ENCODE data around the gene ZSCAN9. TPM values are rescaled to one million over a fixed set of nuclear protein-coding genes. Genes with fewer than 3 reads are reported as not detected.

Gene ZSCAN9
- polyA plus RNA-seq, 3 donors, result 28.8 to 38.9 (median 31.8) TPM

DNA sequence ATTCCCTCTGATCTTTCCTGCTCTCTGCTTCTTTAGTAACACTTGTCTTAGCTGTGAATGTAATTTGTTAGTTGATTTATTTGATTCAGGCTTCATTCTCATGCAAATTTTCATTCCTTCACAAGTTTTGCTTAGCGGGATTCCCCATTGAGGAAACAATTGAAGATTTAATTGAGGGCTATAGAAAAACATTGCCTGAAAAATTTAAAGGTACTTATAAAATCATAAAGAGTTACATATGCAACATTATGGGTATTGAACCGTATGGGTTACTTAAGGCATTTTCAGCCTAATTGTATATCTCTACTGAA, 11.9 kb upstream of the ZSCAN9 start:
- DNase-seq (ENCODE audit: extremely low read depth in 1 of 11, low read depth in 9 of 11, low spot score in 4 of 11), result no peak

DNA sequence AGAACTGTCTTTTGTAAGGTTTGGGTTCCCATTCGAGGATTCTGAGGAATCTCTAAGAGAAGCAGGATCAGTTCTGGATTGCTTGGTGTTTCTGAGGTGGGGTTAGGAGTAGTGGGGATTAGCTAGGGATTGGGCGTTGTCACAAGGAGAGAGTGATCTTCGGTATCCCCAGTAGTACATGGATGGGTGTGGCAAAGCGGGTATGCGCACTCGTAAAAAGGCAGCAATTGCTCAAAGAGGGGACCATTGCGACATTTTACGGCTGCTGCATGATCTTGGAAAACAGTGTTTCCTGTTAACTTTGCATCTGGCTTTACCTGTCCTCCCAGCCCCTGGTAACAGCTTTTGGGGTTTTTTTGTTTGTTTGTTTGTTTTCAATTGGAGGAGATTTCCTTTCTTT, 9.7 kb upstream of the ZSCAN9 start:
- no peak for DNase-seq (ENCODE audit: extremely low read depth in 1 of 11, low read depth in 9 of 11, low spot score in 4 of 11)

- no peak for DNase-seq (ENCODE audit: extremely low read depth in 1 of 11, low read depth in 9 of 11, low spot score in 4 of 11)
Observed at GRCh38 chr6:28217890-28218289, 7.2 kb upstream of the ZSCAN9 start.

GRCh38 chr6:28218312-28219248, 6.5 kb upstream of the ZSCAN9 start:
- peak in 5 of 11 donors; percentile 45 to 67 (median 53) for DNase-seq (ENCODE audit: extremely low read depth in 1 of 11, low read depth in 9 of 11, low spot score in 4 of 11)

DNA sequence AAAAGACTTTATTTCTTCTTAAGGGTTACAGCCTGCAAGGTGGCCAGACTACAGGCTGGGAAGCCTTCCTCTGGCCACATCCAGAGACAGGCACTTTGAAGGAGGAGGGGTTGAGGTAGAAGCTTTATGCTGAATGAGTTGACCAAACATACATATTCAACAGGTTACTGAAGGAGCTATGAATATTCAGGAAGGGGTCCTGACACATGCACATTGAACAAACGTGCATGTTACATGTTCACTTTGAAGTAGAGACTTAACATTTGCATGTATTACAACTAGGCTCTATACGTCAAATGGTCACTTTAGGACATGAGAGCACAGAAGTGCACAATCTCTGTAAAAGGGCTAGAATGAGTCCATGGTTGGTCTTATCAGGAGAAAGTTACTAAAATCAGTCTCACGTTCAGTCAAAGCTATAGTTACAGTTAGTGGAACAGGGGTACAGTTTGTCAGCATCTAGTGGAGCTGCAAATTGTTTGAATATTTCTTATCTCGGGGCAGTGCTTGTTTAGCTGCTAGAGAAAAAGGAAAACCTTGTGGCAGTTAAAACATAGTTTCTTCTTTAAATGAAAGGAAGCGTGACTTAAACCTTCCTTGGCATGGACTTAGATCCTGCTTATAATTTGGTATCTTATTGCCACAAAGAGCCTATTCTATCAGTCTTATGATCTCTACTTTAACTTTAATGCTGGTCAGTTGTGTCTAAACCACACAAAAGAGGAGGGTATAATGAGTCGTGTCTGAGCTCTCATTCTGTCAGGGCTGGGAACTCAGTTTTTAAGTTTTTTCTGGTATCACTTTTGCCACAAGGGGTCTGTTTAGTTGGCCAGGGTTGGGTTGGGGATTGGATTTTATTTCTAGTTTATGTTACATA, 4.6 kb upstream of the ZSCAN9 start:
- no peak for DNase-seq (ENCODE audit: extremely low read depth in 1 of 11, low read depth in 9 of 11, low spot score in 4 of 11)

DNA sequence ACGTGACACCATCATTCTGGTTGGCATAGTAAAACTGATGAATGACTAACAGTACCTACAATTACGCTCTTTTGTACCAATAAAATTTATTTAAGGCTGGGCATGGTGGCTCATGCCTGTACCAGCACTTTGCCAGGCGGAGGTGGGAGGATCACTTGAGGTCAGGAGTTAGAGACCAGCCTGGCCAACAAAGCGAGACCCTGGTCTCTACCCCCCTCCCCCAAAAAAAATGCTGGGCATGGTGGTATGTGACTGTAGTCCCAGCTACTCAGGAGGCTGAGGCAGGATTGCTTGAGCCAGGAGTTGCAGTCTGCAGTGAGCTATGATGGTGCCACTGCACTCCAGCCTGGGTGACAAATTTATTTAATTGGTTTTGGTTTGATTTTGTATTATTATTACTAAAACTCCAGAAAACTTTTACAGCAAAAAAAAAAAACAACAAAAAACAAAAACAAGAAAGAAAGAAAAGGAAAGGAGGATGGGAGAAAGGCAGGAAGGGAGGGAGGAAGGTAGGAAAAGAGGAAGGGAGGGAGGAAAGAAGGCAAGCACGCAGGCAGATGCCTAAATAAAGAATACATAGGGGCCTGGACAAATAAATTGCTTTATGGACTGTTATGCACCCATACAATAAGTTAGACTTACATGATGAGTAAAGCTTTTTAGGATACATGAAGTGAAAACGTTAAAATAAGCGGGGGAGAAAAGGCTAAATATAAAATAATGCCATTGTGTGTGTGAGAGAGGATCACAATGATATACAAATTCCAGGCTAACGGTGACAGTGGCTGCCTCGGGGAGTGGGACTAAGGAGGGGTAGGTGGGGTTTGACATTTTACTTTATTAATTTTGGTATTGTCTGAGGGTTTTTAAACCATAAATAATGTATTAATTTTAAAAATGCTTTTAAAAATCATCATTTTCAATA, 682 bp upstream of the ZSCAN9 start:
- DNase-seq (ENCODE audit: extremely low read depth in 1 of 11, low read depth in 9 of 11, low spot score in 4 of 11), result no peak

DNA sequence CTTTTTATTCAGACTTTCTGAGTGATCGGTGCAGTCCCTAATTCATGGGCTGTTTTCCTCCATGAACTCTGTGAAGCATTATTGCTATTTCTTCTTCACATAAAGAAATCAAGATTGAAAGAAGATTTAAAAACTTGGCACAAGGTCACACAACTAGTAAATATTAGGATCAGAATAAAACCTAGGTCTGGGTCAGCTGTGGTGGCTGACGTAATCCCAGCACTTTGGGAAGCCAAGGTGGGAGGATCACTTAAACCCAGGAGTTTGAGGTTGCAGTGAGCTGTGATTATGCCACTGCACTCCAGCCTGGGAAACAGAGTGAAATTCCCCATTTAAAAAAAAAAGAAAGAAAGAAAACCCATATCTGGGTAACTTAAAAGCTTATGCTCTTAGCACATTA, 1.4 kb downstream of the ZSCAN9 start:
- no peak for DNase-seq (ENCODE audit: extremely low read depth in 1 of 11, low read depth in 9 of 11, low spot score in 4 of 11)

DNA sequence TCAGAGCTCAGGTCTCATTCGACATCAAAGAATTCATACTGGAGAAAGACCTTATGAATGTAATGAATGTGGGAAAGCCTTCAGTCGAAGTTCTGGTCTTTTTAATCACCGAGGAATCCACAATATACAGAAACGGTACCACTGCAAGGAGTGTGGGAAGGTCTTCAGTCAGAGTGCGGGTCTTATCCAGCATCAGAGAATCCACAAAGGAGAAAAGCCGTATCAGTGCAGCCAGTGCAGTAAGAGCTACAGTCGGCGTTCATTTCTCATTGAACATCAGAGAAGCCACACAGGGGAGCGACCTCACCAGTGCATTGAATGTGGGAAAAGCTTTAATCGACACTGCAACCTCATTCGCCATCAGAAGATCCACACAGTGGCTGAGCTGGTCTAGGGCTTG, 7.7 kb downstream of the ZSCAN9 start:
- no peak for DNase-seq (ENCODE audit: extremely low read depth in 1 of 11, low read depth in 9 of 11, low spot score in 4 of 11)

- no peak for DNase-seq (ENCODE audit: extremely low read depth in 1 of 11, low read depth in 9 of 11, low spot score in 4 of 11)
Observed at GRCh38 chr6:28235912-28236452, 10.9 kb downstream of the ZSCAN9 start.

GRCh38 chr6:28239636-28240035, 14.6 kb downstream of the ZSCAN9 start:
- DNase-seq (ENCODE audit: extremely low read depth in 1 of 11, low read depth in 9 of 11, low spot score in 4 of 11), result no peak

- no peak for DNase-seq (ENCODE audit: extremely low read depth in 1 of 11, low read depth in 9 of 11, low spot score in 4 of 11)
Observed at GRCh38 chr6:28240471-28240870, 15.4 kb downstream of the ZSCAN9 start.

DNA sequence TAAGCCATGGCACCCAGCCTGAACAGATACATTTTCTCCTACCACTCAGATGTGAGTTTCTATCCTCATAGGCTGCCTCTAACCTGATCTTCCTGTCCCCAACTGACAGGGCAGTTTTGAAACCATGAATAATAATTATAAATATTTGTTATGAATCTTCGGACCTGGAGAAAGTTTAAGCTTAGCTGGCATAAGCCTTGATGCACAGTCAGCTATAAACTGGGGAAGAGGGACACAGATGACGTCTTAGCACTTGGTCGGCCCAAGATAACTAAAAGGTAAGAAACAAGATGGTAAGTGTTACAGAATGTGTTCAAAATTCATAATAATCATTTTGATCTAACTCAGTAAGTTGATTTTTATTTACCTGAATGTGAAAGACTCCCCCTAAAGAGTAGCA, 18.9 kb downstream of the ZSCAN9 start:
- DNase-seq (ENCODE audit: extremely low read depth in 1 of 11, low read depth in 9 of 11, low spot score in 4 of 11), result no peak

GRCh38 chr6:28245206-28245941, 20.3 kb downstream of the ZSCAN9 start:
- no peak for DNase-seq (ENCODE audit: extremely low read depth in 1 of 11, low read depth in 9 of 11, low spot score in 4 of 11)

DNA sequence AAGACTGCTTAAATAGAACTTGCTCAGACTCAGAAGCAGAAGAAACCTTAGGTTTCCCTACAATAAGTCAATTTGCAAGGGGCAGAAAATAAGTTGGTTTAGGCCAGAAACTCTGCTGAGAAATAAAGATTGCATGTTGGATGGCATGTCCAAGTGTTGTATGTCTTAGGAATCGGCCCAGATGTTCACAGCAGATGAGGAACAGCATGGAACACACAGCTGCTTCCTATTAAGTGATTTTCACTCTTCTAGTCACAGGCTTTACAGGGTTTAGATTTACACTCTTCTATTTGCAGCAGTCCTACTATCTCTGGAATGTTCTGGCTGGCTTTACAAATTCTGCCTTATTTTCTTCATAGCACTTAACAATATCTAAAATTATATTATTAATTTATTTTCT, 23.8 kb downstream of the ZSCAN9 start:
- DNase-seq (ENCODE audit: extremely low read depth in 1 of 11, low read depth in 9 of 11, low spot score in 4 of 11), result no peak

DNA sequence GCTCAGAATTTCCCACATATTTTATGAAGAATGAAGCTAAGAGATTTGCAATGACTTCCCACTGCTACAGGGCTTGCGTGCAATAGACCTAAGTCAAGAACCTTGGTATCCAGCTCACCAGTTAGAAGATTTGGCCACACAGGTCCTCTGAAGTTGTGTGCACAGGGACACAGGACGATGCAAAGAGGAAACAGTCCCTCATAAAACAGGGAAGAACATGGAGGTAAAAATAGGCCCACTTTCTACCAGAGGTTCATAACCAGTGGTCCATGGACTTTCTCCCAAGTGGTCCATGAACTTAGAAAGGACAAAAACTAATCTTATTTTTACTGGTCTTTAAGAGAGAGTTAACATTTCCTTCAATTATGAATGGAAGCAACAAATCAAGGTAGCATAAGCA, 25.7 kb downstream of the ZSCAN9 start:
- DNase-seq (ENCODE audit: extremely low read depth in 1 of 11, low read depth in 9 of 11, low spot score in 4 of 11), result no peak

- no peak for DNase-seq (ENCODE audit: extremely low read depth in 1 of 11, low read depth in 9 of 11, low spot score in 4 of 11)
Observed at GRCh38 chr6:28251661-28252008, 26.6 kb downstream of the ZSCAN9 start.

DNA sequence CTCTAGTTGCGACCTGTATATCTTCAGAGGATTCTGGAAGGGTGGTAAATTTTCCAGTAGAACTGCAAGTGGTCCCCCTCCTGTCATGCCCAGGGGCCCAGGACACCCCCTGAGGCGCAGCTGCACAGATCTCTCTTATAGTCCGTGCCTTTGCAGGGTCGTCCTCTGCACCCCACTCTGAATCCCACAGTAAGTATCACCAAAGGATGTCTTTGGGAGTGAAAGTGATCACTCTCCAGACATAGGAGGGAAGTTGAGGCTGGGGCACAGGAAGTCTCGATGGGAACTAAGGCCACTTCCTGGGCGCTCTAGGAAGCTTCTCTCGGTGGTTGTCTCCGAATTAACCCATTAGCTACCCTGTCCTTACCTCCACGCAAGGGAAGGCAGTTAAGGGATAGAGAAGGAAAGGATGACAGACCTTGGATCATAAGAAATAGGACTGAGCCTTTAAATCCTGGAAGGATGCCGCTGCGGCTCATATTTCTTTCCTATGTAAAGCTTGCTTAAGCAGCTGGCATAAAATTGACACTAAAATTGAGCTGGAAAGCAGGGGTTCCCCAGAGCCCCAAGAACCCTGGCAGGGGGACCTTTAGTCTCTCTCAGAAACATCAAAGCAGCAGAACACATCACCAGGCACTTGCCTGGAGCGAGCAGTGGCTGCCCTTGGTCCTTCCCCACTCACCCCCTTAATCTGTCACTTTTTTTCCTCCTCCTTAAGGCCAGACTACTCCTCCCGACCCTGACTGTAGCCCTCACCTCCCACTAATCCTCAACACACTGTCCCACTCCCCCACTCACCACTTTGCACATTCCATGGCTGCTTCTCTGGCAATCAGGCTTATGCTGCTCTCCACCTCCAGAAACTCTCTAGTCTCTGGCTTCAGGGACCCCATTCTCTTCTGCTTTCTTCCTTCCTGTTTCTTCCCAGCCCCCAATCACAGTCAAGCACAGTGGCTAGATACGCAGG, 27.2 kb downstream of the ZSCAN9 start, which contains the start of gene ZKSCAN4:
Gene ZKSCAN4 (minus strand): TSS at position 261 of the 967 bp plus-strand sequence. CDS start 289 bp downstream, outside the sequence.
- DNase-seq (ENCODE audit: extremely low read depth in 1 of 11, low read depth in 9 of 11, low spot score in 4 of 11), result peak; percentile 79 to 94 (median 85)
